KMS-11 (cell line): Measurements from ENCODE around the gene ZNF577.

ENCODE experiments used
- H2AFZ ChIP-seq: fragments of 200-600 bp; sonication (generic); 2 replicates; pipeline ENCODE4 v1.6.1; 2016; ENCODE audit warnings: antibody characterized with exemption, mixed run types, low read depth
- H3K27ac ChIP-seq: fragments of 200-600 bp; sonication (generic); 2 replicates; pipeline ENCODE4 v1.6.1; 2016; ENCODE audit warnings: mild to moderate bottlenecking, mixed run types
- H3K27me3 ChIP-seq: fragments of 200-600 bp; sonication (generic); 2 replicates; pipeline ENCODE4 v1.6.1; 2017; ENCODE audit warnings: mild to moderate bottlenecking, low read depth, mixed run types, moderate library complexity; ENCODE audit not compliant: insufficient read depth
- H3K36me3 ChIP-seq: fragments of 200-600 bp; sonication (generic); 2 replicates; pipeline ENCODE4 v1.6.1; 2017; ENCODE audit warnings: mild to moderate bottlenecking, mixed run types; ENCODE audit not compliant: insufficient read depth
- H3K4me1 ChIP-seq: fragments of 200-600 bp; sonication (generic); 2 replicates; pipeline ENCODE4 v1.6.1; 2016; ENCODE audit warnings: mild to moderate bottlenecking, low read depth, mixed run types; ENCODE audit not compliant: poor library complexity, severe bottlenecking
- H3K4me2 ChIP-seq: fragments of 200-600 bp; sonication (generic); 2 replicates; pipeline ENCODE4 v1.7.0; 2016; ENCODE audit warnings: mild to moderate bottlenecking, mixed run types
- H3K4me3 ChIP-seq: fragments of 200-600 bp; sonication (generic); IDR thresholded peaks from 2 replicates; pipeline ENCODE4 v1.6.1; 2017; ENCODE audit warnings: low read depth, low read length, mixed read lengths; ENCODE audit not compliant: insufficient read depth
- H3K79me2 ChIP-seq: fragments of 200-600 bp; sonication (generic); 2 replicates; pipeline ENCODE4 v1.6.1; 2016; ENCODE audit warnings: low read depth, mixed run types; ENCODE audit not compliant: insufficient read depth
- H3K9ac ChIP-seq: fragments of 200-600 bp; sonication (generic); 2 replicates; pipeline ENCODE4 v1.6.1; 2016; ENCODE audit warnings: mild to moderate bottlenecking, mixed run types
- H4K20me1 ChIP-seq: fragments of 200-600 bp; sonication (generic); 2 replicates; pipeline ENCODE4 v1.6.1; 2016; ENCODE audit warnings: mild to moderate bottlenecking, mixed run types; ENCODE audit not compliant: insufficient read depth
- CTCF ChIP-seq: fragments of 200-600 bp; sonication (generic); conservative IDR thresholded peaks from 2 replicates; pipeline ENCODE4 v1.6.1; 2017; ENCODE audit warnings: low read depth, mild to moderate bottlenecking, antibody characterized with exemption, low read length, moderate library complexity, mixed read lengths

The ZNF577 gene

GRCh38 chr19:51837145-51837544 lies 50.6 kb downstream of the ZNF577 start:
- Histone ChIP-seq H3K9ac (no peak overlapping the region), H3K27me3 (no peaks in the 10 kb centered on the region; the same call in 1 of the 2 replicates), H3K36me3 (no peaks in the 10 kb centered on the region), H3K4me2 (no peak overlapping the region), H2AFZ (no peak overlapping the region), H3K79me2 (no peaks in the 10 kb centered on the region), H3K27ac (no peak overlapping the region), H3K4me3 (no peak overlapping the region), H4K20me1 (no peaks in the 10 kb centered on the region), H3K4me1 (no peaks in the 10 kb centered on the region)
- no peak for TF ChIP-seq CTCF

- H3K27me3 ChIP-seq, result no peaks in the 10 kb centered on the region; the same call in 1 of the 2 replicates
- H3K36me3 ChIP-seq, result no peaks in the 10 kb centered on the region
- H2AFZ ChIP-seq, result no peak overlapping the region
- no peaks in the 10 kb centered on the region for H3K4me1 ChIP-seq
- H4K20me1 ChIP-seq, result no peaks in the 10 kb centered on the region
- H3K4me3 ChIP-seq, result no peak overlapping the region
- H3K9ac ChIP-seq, result no peak overlapping the region
- H3K79me2 ChIP-seq, result no peaks in the 10 kb centered on the region
- no peak for TF ChIP-seq CTCF
- no peak overlapping the region for H3K4me2 ChIP-seq
- no peak overlapping the region for H3K27ac ChIP-seq
These were observed 57.5 kb downstream of the ZNF577 start for GRCh38 chr19:51830274-51830673.

GRCh38 chr19:51824281-51825005 lies 63.3 kb downstream of the ZNF577 start:
- no peak overlapping the region for H3K27ac ChIP-seq
- H4K20me1 ChIP-seq, result no peaks in the 10 kb centered on the region
- no peak overlapping the region for H2AFZ ChIP-seq
- no peaks in the 10 kb centered on the region for H3K27me3 ChIP-seq
- no peak for TF ChIP-seq CTCF
- no peaks in the 10 kb centered on the region for H3K79me2 ChIP-seq
- no peaks in the 10 kb centered on the region for H3K4me1 ChIP-seq
- H3K4me2 ChIP-seq, result no peak overlapping the region
- H3K4me3 ChIP-seq, result no peak overlapping the region
- no peaks in the 10 kb centered on the region for H3K36me3 ChIP-seq
- no peak overlapping the region for H3K9ac ChIP-seq

- Histone ChIP-seq H3K27me3 (no peaks in the 10 kb centered on the region), H3K27ac (no peak overlapping the region), H3K79me2 (no peaks in the 10 kb centered on the region), H3K9ac (no peak overlapping the region), H3K4me3 (no peak overlapping the region), H3K36me3 (no peaks in the 10 kb centered on the region), H2AFZ (no peak overlapping the region), H3K4me2 (no peak overlapping the region), H4K20me1 (no peaks in the 10 kb centered on the region), H3K4me1 (no peaks in the 10 kb centered on the region)
- no peak for TF ChIP-seq CTCF
These were observed 64.8 kb downstream of the ZNF577 start for GRCh38 chr19:51822946-51823345.
